GM23338 (cell line): ENCODE results near the gene SGCD.

Source experiments
- CTCF ChIP-seq, 2 experiments: fragments of 200-600 bp in 1 of 2; sonication (generic) in 1 of 2; conservative IDR thresholded peaks; 2 replicates each; pipeline versions ENCODE4 v1.5.1 to v1.6.1; 2016 to 2017; ENCODE audit warnings: antibody characterized with exemption in 2 of 2, low read depth in 2 of 2, mild to moderate bottlenecking in 2 of 2, moderate library complexity in 1 of 2
- EZH2phosphoT487 ChIP-seq: fragments of 200-600 bp; sonication (generic); IDR thresholded peaks from one replicate; pipeline ENCODE4 v1.8.1; 2018; ENCODE audit warnings: antibody characterized with exemption; ENCODE audit not compliant: unreplicated experiment
- REST ChIP-seq: IDR thresholded peaks from one replicate; pipeline ENCODE4 v1.6.1; 2018; ENCODE audit warnings: antibody characterized with exemption; ENCODE audit not compliant: unreplicated experiment
- ZNF114 ChIP-seq: fragments of 250-450 bp; sonication (Bioruptor Pico); IDR thresholded peaks from 2 replicates; pipeline ENCODE4 v1.5.0; 2020; ENCODE audit warnings: mild to moderate bottlenecking, moderate library complexity

GRCh38 chr5:156779436-156779835 lies 452.5 kb downstream of the SGCD start:
- TF ChIP-seq CTCF (conservative IDR thresholded peaks at IDR 0.05; ENCODE audit: low read depth in 2 of 2), result no peak
- no peak for TF ChIP-seq ZNF114 (CRISPR knock-in tag)
- no peak for TF ChIP-seq REST
- TF ChIP-seq EZH2phosphoT487, result no peak
